GM23338 (cell line): ENCODE data around the gene LRBA.

Experiments
- EZH2 ChIP-seq: fragments of 200-600 bp; sonication (generic); IDR thresholded peaks from one replicate; pipeline ENCODE4 v1.8.0; 2017; ENCODE audit warnings: antibody characterized with exemption, mild to moderate bottlenecking, low read depth; ENCODE audit not compliant: unreplicated experiment
- JUNB ChIP-seq: IDR thresholded peaks from one replicate; pipeline ENCODE4 v1.6.1; 2016; ENCODE audit warnings: antibody characterized with exemption; ENCODE audit not compliant: unreplicated experiment
- POLR2AphosphoS5 ChIP-seq: IDR thresholded peaks from 2 replicates; pipeline ENCODE4 v1.6.1; 2016; ENCODE audit warnings: antibody characterized with exemption, low read depth
- TF ChIP-seq, protein P1 (sequence below), 2 experiments: fragments of 200-600 bp in 1 of 2; sonication (generic) in 1 of 2; conservative IDR thresholded peaks; 2 replicates each; pipeline versions ENCODE4 v1.5.1 to v1.6.1; 2016 to 2017; ENCODE audit warnings: antibody characterized with exemption in 2 of 2, low read depth in 2 of 2, mild to moderate bottlenecking in 2 of 2, moderate library complexity in 1 of 2
- TF ChIP-seq, protein P2 (sequence below): IDR thresholded peaks from 2 replicates; pipeline ENCODE4 v1.6.1; 2016; ENCODE audit warnings: antibody characterized with exemption
- TF ChIP-seq, protein P3 (sequence below): IDR thresholded peaks from one replicate; pipeline ENCODE4 v1.6.1; 2018; ENCODE audit warnings: antibody characterized with exemption; ENCODE audit not compliant: unreplicated experiment

DNA sequence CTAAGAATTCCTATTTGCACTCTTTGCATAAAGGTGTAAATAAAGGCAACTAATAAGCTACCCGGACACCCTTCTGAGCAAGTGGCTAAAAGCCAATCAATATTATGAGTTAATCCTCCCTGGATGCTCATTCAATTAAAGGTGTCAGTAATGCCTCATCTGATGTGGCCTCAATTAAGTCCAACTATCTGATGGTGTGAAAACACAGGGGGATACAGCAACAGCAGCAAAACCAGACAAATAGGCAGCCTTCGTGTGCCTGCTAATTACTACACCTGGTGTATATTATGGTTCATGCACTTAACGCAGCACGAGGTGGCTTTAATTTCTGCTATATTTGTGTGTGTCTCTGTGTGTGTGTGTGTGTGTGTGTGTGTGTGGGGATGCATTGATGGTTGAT is 692.4 kb downstream of the LRBA start:
- TF ChIP-seq, protein P1, sequence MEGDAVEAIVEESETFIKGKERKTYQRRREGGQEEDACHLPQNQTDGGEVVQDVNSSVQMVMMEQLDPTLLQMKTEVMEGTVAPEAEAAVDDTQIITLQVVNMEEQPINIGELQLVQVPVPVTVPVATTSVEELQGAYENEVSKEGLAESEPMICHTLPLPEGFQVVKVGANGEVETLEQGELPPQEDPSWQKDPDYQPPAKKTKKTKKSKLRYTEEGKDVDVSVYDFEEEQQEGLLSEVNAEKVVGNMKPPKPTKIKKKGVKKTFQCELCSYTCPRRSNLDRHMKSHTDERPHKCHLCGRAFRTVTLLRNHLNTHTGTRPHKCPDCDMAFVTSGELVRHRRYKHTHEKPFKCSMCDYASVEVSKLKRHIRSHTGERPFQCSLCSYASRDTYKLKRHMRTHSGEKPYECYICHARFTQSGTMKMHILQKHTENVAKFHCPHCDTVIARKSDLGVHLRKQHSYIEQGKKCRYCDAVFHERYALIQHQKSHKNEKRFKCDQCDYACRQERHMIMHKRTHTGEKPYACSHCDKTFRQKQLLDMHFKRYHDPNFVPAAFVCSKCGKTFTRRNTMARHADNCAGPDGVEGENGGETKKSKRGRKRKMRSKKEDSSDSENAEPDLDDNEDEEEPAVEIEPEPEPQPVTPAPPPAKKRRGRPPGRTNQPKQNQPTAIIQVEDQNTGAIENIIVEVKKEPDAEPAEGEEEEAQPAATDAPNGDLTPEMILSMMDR (conservative IDR thresholded peaks at IDR 0.05; ENCODE audit: low read depth in 2 of 2), result no peak
- no peak for TF ChIP-seq EZH2
- TF ChIP-seq POLR2AphosphoS5, result no peak
- TF ChIP-seq, protein P2, sequence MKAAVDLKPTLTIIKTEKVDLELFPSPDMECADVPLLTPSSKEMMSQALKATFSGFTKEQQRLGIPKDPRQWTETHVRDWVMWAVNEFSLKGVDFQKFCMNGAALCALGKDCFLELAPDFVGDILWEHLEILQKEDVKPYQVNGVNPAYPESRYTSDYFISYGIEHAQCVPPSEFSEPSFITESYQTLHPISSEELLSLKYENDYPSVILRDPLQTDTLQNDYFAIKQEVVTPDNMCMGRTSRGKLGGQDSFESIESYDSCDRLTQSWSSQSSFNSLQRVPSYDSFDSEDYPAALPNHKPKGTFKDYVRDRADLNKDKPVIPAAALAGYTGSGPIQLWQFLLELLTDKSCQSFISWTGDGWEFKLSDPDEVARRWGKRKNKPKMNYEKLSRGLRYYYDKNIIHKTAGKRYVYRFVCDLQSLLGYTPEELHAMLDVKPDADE, result no peak
- TF ChIP-seq JUNB, result no peak
- TF ChIP-seq, protein P3, sequence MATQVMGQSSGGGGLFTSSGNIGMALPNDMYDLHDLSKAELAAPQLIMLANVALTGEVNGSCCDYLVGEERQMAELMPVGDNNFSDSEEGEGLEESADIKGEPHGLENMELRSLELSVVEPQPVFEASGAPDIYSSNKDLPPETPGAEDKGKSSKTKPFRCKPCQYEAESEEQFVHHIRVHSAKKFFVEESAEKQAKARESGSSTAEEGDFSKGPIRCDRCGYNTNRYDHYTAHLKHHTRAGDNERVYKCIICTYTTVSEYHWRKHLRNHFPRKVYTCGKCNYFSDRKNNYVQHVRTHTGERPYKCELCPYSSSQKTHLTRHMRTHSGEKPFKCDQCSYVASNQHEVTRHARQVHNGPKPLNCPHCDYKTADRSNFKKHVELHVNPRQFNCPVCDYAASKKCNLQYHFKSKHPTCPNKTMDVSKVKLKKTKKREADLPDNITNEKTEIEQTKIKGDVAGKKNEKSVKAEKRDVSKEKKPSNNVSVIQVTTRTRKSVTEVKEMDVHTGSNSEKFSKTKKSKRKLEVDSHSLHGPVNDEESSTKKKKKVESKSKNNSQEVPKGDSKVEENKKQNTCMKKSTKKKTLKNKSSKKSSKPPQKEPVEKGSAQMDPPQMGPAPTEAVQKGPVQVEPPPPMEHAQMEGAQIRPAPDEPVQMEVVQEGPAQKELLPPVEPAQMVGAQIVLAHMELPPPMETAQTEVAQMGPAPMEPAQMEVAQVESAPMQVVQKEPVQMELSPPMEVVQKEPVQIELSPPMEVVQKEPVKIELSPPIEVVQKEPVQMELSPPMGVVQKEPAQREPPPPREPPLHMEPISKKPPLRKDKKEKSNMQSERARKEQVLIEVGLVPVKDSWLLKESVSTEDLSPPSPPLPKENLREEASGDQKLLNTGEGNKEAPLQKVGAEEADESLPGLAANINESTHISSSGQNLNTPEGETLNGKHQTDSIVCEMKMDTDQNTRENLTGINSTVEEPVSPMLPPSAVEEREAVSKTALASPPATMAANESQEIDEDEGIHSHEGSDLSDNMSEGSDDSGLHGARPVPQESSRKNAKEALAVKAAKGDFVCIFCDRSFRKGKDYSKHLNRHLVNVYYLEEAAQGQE, result no peak
